ENCODE measurements around the gene ZXDC.

Gene ZXDC

GRCh38 chr3:126510308-126510910 lies 34.7 kb upstream of the ZXDC start:
- no peak for DNase-seq

GRCh38 chr3:126509597-126510307 lies 34.1 kb upstream of the ZXDC start:
- DNase-seq = no peak

GRCh38 chr3:126508564-126508964 lies 32.9 kb upstream of the ZXDC start:
- DNase-seq = no peak

DNA sequence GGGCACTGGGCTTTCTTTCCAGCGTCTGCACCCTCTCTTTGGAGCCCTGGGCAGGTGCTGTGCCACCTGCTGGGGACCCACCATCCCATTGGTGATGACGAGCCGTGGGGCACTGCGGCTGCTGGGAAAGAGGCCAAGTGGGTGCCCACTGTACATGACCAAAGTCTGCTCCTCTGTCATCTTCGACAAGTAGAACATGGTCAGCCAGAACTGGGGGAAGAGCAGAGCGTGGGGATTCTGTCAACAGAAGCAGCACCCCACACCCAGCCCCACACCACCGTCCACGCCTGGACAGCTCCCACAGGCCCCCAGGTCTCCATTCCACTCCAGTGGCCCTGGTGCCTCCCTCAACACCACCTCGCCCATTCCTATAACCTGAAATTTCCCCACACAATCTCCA lies 32.2 kb upstream of the ZXDC start:
- DNase-seq = no peak

- DNase-seq = no peak
Observed at GRCh38 chr3:126503701-126504100, 28.0 kb upstream of the ZXDC start.

DNA sequence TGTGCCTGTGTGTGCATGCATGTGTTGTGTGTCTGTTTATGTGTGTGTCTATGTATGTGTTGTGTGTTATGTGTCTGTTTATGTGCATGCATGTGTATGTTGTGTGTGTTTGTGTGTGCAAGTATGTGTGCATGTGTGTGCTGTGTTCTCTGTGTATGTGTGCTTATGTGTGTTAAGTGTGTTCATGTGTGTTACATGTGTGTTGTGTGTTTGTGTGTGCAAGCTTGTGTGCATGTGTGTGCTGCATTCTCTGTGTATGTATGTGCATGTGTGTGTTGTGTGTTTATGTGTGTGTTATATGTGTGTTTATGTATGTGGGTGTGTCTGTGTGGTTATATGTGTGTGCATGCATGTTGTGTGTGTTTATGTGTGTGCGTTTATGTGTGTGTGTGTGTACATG lies 27.0 kb upstream of the ZXDC start:
- DNase-seq = no peak

DNA sequence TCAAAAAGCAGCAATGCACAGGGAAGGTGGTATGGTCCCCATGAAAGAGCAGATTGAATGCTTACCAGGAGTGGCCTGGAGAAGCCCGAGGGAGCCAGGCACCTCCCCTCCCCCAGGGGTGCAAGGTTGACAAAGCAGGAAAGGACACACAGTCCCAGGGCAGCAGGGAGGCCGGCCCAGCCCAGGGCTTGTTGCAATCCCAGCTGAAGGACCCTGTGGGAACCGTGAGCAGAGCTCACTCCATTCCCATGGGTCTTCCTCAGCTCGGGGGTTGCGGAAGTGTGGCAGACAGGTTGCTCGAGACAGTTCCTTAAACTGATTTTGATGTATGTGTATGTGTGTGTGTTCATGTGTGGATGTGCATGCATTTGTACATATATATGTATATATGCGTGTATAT lies 26.0 kb upstream of the ZXDC start:
- DNase-seq = no peak

DNA sequence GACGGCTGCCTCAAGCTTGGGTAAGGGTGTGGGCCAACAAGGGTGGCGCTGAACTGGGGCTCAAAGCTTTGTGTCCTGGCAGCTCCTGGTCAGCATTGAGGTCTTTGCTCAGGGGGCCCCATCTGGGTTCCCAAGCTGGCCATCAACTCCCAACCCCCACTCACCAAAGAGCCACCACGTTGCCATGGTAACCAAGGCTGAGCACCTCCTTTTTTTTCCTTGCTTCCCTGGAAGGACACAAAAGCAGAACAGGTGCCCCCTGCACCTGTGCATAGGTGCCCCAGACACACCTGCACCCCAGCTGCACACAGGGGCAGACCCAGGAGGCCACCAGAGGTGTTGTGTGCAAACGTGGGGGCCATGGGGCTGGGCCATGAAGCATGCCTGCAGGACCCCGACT lies 25.4 kb upstream of the ZXDC start:
- DNase-seq = no peak

DNA sequence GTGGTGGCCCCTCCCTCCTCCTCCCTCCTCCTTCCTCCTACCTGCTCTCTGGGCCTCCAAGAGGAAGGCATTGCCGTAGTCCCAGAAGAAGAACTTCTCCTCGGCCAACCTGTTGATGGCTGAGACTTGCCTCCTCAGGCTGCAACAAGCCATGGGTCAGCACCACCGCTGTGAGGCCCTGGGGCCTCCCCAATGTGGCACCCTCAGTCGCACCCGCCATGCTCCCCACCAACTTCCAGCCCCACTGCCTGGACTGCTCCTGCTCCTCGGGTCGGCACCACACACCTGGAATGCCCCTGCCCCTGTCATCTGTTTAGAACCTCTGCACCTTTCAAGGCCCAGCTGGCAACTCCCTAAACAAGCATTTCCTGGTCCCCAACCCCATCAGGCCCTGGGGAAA lies 24.3 kb upstream of the ZXDC start:
- DNase-seq = no peak

- no peak for DNase-seq
Observed at GRCh38 chr3:126499401-126499800, 23.7 kb upstream of the ZXDC start.

DNA sequence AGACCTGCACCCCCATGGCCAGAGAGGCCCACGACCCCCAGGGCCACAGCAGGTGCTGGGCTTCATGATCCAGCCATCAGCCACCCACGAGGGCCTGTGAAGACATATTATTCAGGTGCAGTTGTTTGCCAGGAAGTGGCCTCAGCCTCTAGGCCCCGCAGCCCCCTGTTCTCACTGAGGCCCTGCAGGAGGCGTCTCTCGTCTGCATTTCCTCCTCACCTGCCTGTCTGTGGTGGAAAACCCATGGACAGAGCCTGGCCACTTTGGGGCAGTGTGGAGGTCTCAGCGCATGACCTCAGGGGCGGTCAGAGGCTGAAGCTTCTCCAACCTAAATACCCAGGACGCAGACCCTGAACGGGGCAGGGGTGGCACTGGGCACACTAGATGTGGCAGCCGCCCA lies 23.2 kb upstream of the ZXDC start:
- no peak for DNase-seq

- no peak for DNase-seq
Observed at GRCh38 chr3:126498461-126498860, 22.8 kb upstream of the ZXDC start.

- no peak for DNase-seq
Observed at GRCh38 chr3:126497956-126498355, 22.3 kb upstream of the ZXDC start.

DNA sequence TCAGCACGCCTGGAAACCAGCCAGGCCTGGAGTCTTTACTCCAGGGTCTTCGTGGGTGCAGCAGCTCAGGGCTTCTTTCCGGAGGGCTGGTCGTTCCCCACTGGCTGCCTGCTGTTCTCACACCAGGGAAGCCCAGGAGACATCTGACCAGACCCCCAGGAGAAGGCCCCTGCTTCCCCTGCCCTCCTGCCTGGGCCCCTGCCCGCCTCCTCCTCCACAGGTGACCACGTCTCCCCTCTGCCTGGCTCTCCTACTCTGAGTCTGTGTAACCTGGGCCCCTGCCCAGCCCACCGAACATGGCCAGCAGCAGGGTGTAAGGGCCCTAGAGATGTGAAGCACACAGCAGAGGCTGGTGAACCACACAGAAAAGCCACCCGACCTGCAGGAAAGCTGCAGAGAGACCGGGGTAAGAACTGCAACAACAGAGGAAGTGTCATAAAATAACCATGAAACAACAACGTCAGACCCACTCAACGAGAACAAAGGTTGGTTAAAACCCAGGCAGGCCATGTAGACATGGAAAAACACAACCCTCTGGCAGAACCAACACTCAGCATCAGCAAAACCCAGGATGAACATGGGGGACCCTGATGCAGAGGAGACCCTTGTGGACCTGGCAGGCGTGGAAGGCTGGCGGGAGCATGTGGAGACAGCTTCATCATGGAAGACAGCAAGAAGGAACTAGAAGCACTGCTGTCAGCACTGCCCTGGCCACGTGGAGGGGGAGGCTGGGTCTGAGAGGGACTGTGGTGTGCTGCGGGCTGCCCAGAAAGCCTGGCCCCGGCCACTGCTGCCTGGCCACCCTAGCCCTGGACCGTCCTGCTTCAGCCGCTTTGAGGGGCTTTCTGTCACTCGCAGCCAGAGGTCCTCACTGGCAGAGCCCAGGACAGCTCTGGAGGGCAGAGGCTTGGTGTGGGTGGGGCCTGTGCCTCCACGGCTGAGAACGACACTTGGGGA lies 21.5 kb upstream of the ZXDC start:
- no peak for DNase-seq

DNA sequence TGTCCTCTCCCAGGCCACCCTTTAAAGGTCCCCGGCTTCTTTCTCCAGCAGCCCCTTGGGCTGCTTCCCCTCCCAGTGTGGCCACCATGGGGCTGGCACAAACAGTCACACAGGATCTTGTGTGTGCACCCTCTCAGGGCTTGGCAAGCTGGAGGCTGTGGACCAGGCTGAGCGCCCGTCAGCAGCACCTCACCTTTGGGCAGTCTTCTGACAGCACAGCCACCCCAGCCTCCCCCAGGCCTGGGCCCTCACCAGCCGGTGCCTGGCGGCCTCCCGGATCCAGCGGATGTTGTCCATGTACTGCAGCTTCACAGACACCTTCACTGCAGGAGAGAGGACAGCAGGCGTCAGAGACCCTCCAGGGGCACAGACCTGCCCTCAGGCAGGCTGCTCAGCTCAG lies 20.1 kb upstream of the ZXDC start:
- no peak for DNase-seq

DNA sequence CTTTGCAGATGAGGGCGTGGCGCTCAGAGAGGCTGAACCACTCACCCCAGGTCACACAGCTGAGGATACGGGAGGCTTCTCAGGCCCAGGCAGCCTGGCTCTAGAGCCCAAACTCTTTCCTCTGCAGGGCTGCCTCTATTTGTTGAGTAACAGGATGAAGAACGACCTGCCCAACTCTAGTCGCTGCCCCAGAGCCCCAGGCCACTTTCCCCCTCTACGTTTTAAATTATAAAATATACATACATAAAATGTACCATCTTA lies 19.2 kb upstream of the ZXDC start:
- no peak for DNase-seq

- no peak for DNase-seq
Observed at GRCh38 chr3:126494204-126494969, 18.7 kb upstream of the ZXDC start.

GRCh38 chr3:126493739-126494138 lies 18.0 kb upstream of the ZXDC start:
- DNase-seq = no peak

DNA sequence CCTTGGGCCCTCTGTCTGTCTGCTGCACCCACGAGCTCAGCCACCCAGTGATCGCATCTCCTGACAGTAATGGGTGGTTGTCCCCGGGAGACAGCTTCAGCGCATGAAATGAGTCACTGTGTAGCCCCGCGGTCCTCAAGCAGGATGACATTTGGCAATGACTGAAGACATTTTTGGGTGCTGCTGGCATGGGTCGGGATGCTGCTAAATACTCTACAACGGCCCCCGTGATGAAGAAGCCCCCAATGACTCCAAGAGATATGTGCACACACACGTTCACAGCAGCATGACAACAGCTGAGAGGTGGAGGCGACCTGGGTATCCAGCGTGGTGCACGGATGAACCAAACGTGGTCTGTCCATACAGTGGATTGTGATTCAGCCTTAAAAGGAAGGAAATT lies 17.4 kb upstream of the ZXDC start:
- no peak for DNase-seq

DNA sequence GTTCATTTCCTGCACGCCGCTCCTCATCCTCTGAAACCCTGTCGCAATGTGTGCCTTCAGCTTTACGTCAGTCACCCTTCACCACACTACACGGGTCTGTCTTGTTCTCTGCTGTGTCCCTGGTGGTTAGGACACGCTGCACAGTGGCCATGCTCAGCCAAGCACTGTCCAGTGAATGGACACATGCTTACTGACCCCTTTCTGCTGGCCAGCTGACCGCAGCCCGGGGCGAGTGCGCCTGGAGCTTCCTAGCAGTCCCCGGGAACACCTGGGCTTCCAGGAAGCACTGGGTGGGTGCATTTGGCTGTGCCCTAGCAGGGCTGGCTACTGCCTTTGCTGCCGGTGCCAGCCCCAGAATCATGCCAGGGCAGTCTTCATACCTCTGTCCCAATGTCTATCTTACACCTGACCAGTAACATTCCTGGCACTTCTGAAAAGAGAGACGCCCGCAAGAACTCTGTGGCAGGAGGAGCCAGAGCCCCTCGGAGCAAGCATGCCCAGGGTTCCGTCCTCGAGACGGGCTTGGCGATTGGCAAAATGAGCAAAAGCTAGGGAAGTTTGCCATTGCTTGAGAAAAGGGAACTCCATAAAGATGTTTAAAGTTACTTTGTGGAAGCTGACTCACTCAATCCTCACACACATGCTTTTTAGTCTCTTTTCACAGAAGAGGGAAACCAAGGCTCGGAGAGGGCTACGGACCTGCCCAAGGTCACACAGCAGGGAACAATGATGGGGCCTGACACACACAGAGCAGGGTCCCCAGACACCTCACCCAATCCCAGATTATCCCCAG lies 15.7 kb upstream of the ZXDC start:
- DNase-seq = no peak

DNA sequence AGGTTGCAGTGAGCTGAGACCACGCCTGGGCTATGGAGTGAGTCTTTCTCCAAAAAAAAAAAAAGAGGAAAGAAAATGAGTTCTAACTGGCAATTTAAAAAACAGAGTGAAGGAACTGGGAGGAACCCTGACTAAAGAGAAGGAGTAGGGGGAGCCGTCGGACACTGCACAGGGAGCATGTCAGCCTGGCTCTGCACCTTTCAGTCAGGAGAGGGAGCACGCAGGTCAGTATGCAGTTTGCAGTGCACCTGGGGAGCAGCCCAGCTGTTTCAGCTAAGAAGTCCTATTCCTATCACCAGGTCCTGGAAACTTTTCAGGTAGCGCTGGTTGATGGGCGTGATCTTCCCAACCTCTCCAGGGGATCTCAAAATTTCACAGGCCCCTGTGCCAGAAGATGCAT lies 14.9 kb upstream of the ZXDC start:
- no peak for DNase-seq

- DNase-seq = no peak
Observed at GRCh38 chr3:126488886-126489569, 13.3 kb upstream of the ZXDC start.

All from activated CD8-positive, alpha-beta memory T cell treated with anti-CD3 and anti-CD28 coated beads, Interleukin-2, amount 50 U/mL, for 4 hours (primary cell).